Left lung (tissue), 10 donors: ENCODE results near the gene VSIG8. TPM values are rescaled to one million over a fixed set of nuclear protein-coding genes. Genes with fewer than 3 reads are reported as not detected.

ENCODE experiments used
- ATAC-seq: fragments of 200-7000 bp; cut with Tn5 transposase; one replicate; pipeline ENCODE4 v1.9.1; 2020; ENCODE audit warnings: moderate library complexity
- DNase-seq, 4 donors: peaks; one replicate each; pipeline ENCODE4 v3.0.0-alpha.2; 2013 to 2020
- H3K27ac ChIP-seq, 2 donors: fragments of 200-600 bp; sonication (generic) in 1 of 2; one replicate each; pipeline versions ENCODE4 v1.5.0 to v1.8.0; 2020 to 2021
- H3K27me3 ChIP-seq, 2 donors: fragments of 200-600 bp; sonication (generic) in 1 of 2; one replicate each; pipeline versions ENCODE4 v1.5.0 to v1.8.0; 2020 to 2021
- H3K36me3 ChIP-seq, 2 donors: fragments of 200-600 bp; sonication (generic) in 1 of 2; one replicate each; pipeline versions ENCODE4 v1.5.0 to v1.8.0; 2020 to 2021
- H3K4me1 ChIP-seq, 2 donors: fragments of 200-600 bp; one replicate each; pipeline ENCODE4 v1.8.0; 2021
- H3K4me3 ChIP-seq, 2 donors: fragments of 200-600 bp; sonication (generic) in 1 of 2; one replicate each; pipeline versions ENCODE4 v1.5.0 to v1.8.0; 2020 to 2021; ENCODE audit warnings: mild to moderate bottlenecking in 1 of 2
- H3K9me3 ChIP-seq, 2 donors: fragments of 200-600 bp; sonication (generic) in 1 of 2; one replicate each; pipeline versions ENCODE4 v1.5.0 to v1.8.0; 2020 to 2021
- intact Hi-C, 2 donors: fragments of 100-400 bp; cut with DNase I; formaldehyde crosslinking; loops; one replicate each; pipeline versions ENCODE4 v1.11.2 to v1.14.2; 2022
- polyA plus RNA-seq, 6 donors: library from polyadenylated mRNA; unstranded; fragments of 120-200 nt; gene quantifications; one replicate each; pipeline ENCODE4 v1.2.1, GENCODE V29; 2013; ENCODE audit not compliant: insufficient read length in 6 of 6
- total RNA-seq, 2 donors: library from RNA; stranded (reverse); fragmentation: NEBNext Ultra II Directional; extraction: Animal tissue kit (Norgen Biotek cat#: 25700); gene quantifications; one replicate each; pipeline ENCODE4 v1.2.1, GENCODE V29; 2021
- TF ChIP-seq, protein P1 (sequence below), 2 donors: fragments of 200-600 bp; sonication (generic) in 1 of 2; IDR thresholded peaks; one replicate each; pipeline versions ENCODE4 v1.5.0 to v1.8.0; 2021; ENCODE audit warnings: antibody characterized with exemption in 2 of 2
- donor health status: DM: no; HTN: yes; CAD: no.
- donor health status: DM: no; HTN: no; CAD: no.

VSIG8 gene
- total and polyA plus RNA-seq, 8 donors: 0.10 to 0.14 TPM; not detected in 6

DNA sequence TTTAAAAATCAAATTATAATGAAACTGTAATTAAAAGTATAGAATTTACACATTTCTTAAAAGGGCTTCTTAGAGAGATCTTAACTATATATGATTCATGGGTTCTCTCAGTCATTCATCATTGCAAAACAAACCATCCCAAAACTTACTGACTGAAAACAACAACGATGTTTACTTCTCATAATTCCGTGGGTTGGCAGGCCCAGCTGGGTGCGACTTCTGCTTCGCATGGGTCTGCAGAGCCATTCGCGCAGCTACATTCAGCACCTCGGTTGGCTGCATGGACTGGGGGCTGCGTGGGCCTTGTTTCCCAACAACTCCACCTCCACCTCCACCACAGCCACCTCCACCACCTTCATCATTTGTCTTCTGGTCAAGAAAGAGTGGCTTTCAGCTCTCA lies 31.7 kb downstream of the VSIG8 start:
- peaks cover 0 to 30% of the 10 kb centered on the region in 2 donors for H3K36me3 ChIP-seq
- H3K27me3 ChIP-seq: no peaks in the 10 kb centered on the region
- H3K27ac ChIP-seq: no peak overlapping the region
- no peak for ATAC-seq
- H3K4me3 ChIP-seq: peak overlapping the region in 1 of 2 donors; percentile 44
- TF ChIP-seq, protein P1, sequence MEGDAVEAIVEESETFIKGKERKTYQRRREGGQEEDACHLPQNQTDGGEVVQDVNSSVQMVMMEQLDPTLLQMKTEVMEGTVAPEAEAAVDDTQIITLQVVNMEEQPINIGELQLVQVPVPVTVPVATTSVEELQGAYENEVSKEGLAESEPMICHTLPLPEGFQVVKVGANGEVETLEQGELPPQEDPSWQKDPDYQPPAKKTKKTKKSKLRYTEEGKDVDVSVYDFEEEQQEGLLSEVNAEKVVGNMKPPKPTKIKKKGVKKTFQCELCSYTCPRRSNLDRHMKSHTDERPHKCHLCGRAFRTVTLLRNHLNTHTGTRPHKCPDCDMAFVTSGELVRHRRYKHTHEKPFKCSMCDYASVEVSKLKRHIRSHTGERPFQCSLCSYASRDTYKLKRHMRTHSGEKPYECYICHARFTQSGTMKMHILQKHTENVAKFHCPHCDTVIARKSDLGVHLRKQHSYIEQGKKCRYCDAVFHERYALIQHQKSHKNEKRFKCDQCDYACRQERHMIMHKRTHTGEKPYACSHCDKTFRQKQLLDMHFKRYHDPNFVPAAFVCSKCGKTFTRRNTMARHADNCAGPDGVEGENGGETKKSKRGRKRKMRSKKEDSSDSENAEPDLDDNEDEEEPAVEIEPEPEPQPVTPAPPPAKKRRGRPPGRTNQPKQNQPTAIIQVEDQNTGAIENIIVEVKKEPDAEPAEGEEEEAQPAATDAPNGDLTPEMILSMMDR (IDR thresholded peaks at IDR 0.05): no peak
- intact Hi-C loops: no loop called here
- DNase-seq: no peak
- peaks cover 0 to 54% of the 10 kb centered on the region in 2 donors for H3K4me1 ChIP-seq
- no peaks in the 10 kb centered on the region for H3K9me3 ChIP-seq

DNA sequence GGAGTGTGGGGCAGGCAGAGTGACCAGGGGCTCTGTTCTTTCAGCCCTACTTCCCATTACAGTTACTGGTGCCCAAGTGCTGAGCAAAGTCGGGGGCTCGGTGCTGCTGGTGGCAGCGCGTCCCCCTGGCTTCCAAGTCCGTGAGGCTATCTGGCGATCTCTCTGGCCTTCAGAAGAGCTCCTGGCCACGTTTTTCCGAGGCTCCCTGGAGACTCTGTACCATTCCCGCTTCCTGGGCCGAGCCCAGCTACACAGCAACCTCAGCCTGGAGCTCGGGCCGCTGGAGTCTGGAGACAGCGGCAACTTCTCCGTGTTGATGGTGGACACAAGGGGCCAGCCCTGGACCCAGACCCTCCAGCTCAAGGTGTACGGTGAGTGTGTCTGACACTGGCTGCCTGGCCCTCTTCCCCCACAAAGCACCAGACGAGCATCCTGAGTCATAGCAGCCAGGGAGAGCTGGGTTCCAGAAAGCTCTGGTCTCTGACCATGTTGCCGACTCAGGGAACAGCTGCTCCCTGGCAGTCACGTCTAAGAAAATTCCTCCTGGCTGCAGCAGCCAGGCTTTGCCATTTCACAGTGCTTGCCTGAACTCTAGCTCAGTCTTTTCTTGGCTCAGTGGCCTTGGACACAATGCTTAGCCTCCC lies 32.5 kb downstream of the VSIG8 start:
- Histone ChIP-seq H3K4me3 (peak overlapping the region in 1 of 2 donors; percentile 44), H3K36me3 (peaks cover 0 to 23% of the 10 kb centered on the region in 2 donors), H3K9me3 (no peaks in the 10 kb centered on the region), H3K27ac (peak overlapping the region in 1 of 2 donors; percentile 64), H3K4me1 (peaks cover 0 to 61% of the 10 kb centered on the region in 2 donors), H3K27me3 (no peaks in the 10 kb centered on the region)
- DNase-seq: peak in 1 of 4 donors; percentile 36
- TF ChIP-seq, protein P1 (IDR thresholded peaks at IDR 0.05): no peak
- intact Hi-C loops: no loop called here
- peak; percentile 5 for ATAC-seq

DNA sequence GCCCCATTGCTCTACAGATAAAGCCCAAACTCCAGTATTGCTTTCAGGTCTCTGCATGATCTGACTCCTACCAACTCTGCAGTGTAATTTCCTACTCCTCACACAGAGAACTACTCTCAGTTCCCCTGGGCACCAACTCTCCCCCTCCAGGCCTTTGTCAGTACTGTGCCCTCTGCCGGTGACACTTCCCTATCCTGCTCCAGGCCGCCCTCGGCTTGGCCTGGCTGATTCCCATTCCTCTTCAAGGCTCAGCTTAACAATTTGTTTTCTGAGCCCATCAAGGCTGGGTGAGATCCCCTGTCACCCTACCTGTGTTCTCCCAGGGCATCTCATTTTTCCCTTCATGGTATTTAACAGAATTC lies 33.2 kb downstream of the VSIG8 start:
- Histone ChIP-seq H3K4me3 (peak overlapping the region in 1 of 2 donors; percentile 44), H3K27ac (peak overlapping the region in 1 of 2 donors; percentile 64), H3K36me3 (peaks cover 0 to 16% of the 10 kb centered on the region in 2 donors), H3K27me3 (no peaks in the 10 kb centered on the region), H3K9me3 (no peaks in the 10 kb centered on the region), H3K4me1 (peaks cover 0 to 66% of the 10 kb centered on the region in 2 donors)
- DNase-seq (peak in 2 of 4 donors; percentile 75 to 84), ATAC-seq (peak; percentile 84)
- intact Hi-C loops: no loop called here
- TF ChIP-seq, protein P1 (IDR thresholded peaks at IDR 0.05): peak; percentile 17 to 62

- Histone ChIP-seq H3K4me1 (peaks cover 0 to 66% of the 10 kb centered on the region in 2 donors), H3K36me3 (peaks cover 0 to 11% of the 10 kb centered on the region in 2 donors), H3K4me3 (peak overlapping the region in 1 of 2 donors; percentile 44), H3K9me3 (no peaks in the 10 kb centered on the region), H3K27me3 (no peaks in the 10 kb centered on the region), H3K27ac (peak overlapping the region in 1 of 2 donors; percentile 64)
- no peak for DNase-seq
- intact Hi-C loops: no loop called here
- TF ChIP-seq, protein P1 (IDR thresholded peaks at IDR 0.05): no peak
- ATAC-seq: peak; percentile 8
Observed at GRCh38 chr1:159828581-159829272, 33.7 kb downstream of the VSIG8 start.

DNA sequence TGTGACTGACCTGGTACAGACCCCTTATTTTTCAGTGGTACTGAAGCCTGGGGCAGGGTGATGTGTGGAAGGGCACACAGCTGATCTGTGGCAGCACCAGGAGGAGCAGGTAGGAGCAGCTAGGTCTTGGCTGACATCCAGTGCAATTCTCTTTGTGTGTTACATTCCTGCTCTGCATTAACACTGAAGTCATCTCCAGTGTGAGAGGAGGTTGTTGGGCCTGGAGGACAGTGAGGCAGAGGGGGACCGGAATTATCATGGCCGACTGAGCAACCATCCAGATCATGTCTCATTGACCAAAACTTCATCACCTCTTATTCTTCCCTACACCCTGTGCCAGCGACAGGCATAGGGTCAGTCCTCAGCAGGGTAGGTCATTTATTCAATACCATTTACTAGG lies 34.3 kb downstream of the VSIG8 start:
- ATAC-seq (no peak), DNase-seq (no peak)
- Histone ChIP-seq H3K4me1 (peaks cover 0 to 66% of the 10 kb centered on the region in 2 donors), H3K4me3 (peak overlapping the region in 1 of 2 donors; percentile 44), H3K27me3 (no peaks in the 10 kb centered on the region), H3K36me3 (peaks cover 0 to 5% of the 10 kb centered on the region in 2 donors), H3K27ac (peak overlapping the region in 1 of 2 donors; percentile 64), H3K9me3 (no peaks in the 10 kb centered on the region)
- TF ChIP-seq, protein P1 (IDR thresholded peaks at IDR 0.05): no peak
- intact Hi-C loops: no loop called here
